Astrocyte of the cerebellum (primary cell): ENCODE results near the gene LRFN2.
A peak's percentile ranks its signal among the peaks of the same experiment; 100 is the strongest.

ENCODE experiments used
- DNase-seq: peaks from one replicate; pipeline ENCODE4 v3.0.0-alpha.2; 2011; ENCODE audit warnings: low read depth
- H3K4me3 ChIP-seq: 2 replicates; pipeline ENCODE4 v1.5.1; 2011; ENCODE audit warnings: mild to moderate bottlenecking, low read depth, low read length, moderate library complexity
- CTCF ChIP-seq: IDR thresholded peaks from 2 replicates; pipeline ENCODE4 v1.5.1; 2012; ENCODE audit warnings: low read length, low read depth, moderate library complexity, mild to moderate bottlenecking; ENCODE audit errors: missing control alignments
- in situ Hi-C: cut with HindIII; loops from 2 replicates; pipeline ENCODE4 v1.10.0; 2017; ENCODE audit warnings: low sequenced_read_pairs

LRFN2 gene

DNA sequence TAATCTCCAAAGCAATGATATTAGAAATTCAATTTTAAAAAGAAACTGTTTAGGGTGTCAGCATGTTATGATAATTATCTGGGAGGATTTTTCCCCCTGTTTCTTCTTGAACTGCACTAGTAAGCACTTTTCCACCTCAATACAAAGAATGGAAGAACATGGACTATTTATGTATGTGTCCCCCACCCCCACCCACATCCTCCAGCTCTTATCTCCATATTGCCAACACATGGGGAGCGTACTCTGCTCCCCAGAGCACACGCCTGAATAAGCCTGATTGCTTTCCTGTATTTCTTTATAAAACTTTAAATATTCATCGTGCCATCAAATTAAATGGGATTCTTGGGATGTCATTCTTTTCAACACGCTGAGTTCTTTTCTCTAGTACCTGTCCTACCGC lies 11.4 kb upstream of the LRFN2 start:
- no peak for TF ChIP-seq CTCF
- no peak overlapping the region for H3K4me3 ChIP-seq
- DNase-seq: no peak
- in situ Hi-C loops: no loop called here

- H3K4me3 ChIP-seq: no peak overlapping the region
- no peak for TF ChIP-seq CTCF
- in situ Hi-C loops: no loop called here
- DNase-seq: no peak
Observed at GRCh38 chr6:40597301-40597700, 10.1 kb upstream of the LRFN2 start.

- no peak for TF ChIP-seq CTCF
Observed at GRCh38 chr6:40588480-40588879, 1.3 kb upstream of the LRFN2 start.

GRCh38 chr6:40588070-40588384 lies 863 bp upstream of the LRFN2 start:
- TF ChIP-seq CTCF: no peak
- in situ Hi-C loops: no loop called here
- no peak for DNase-seq
- peak overlapping the region; percentile 36 for H3K4me3 ChIP-seq

More at GRCh38 chr6:40588480-40588879, 1.3 kb upstream of the LRFN2 start:
- no peak for DNase-seq
- in situ Hi-C loops: no loop called here
- no peak overlapping the region for H3K4me3 ChIP-seq

- no peak for TF ChIP-seq CTCF
- in situ Hi-C loops: no loop called here
- DNase-seq: no peak
- peak overlapping the region; percentile 36 for H3K4me3 ChIP-seq
Observed at GRCh38 chr6:40586369-40587201, 579 bp downstream of the LRFN2 start.

- TF ChIP-seq CTCF: no peak
- no peak overlapping the region for H3K4me3 ChIP-seq
- in situ Hi-C loops: no loop called here
- no peak for DNase-seq
Observed at GRCh38 chr6:40585651-40586269, 1.4 kb downstream of the LRFN2 start.
